Nephron progenitor cell (in vitro differentiated cells): ENCODE results near the gene IKZF3.
A peak's percentile ranks its signal among the peaks of the same experiment; 100 is the strongest.
"Not testable (repeated sequence)": the region's sequence is repeated elsewhere in the genome, so short reads cannot be mapped to it uniquely, and the experiment has no call there.

Source experiments
- DNase-seq: peaks from one replicate; pipeline ENCODE4 v3.0.0; 2021
- H3K27ac Mint-ChIP-seq: 2 replicates; pipeline ENCODE4 v1.8.0; 2021; ENCODE audit warnings: mild to moderate bottlenecking, moderate library complexity, mixed read lengths
- H3K27me3 Mint-ChIP-seq: 2 replicates; pipeline ENCODE4 v1.8.0; 2021; ENCODE audit warnings: mild to moderate bottlenecking, low read depth, mixed read lengths; ENCODE audit not compliant: poor library complexity
- H3K36me3 Mint-ChIP-seq: 2 replicates; pipeline ENCODE4 v1.8.0; 2021; ENCODE audit warnings: low read depth, mixed read lengths
- H3K4me1 Mint-ChIP-seq: 2 replicates; pipeline ENCODE4 v1.8.0; 2021; ENCODE audit warnings: mixed read lengths
- H3K4me3 Mint-ChIP-seq: 2 replicates; pipeline ENCODE4 v1.8.0; 2021; ENCODE audit warnings: mild to moderate bottlenecking, moderate library complexity, mixed read lengths
- H3K9me3 Mint-ChIP-seq: 2 replicates; pipeline ENCODE4 v1.8.0; 2021; ENCODE audit warnings: mild to moderate bottlenecking, moderate library complexity, mixed read lengths
- TF ChIP-seq, protein P1 (sequence below): fragments of 200-600 bp; sonication (generic); IDR thresholded peaks from 2 replicates; pipeline ENCODE4 v1.5.0; 2021; ENCODE audit warnings: antibody characterized with exemption

IKZF3 gene

DNA sequence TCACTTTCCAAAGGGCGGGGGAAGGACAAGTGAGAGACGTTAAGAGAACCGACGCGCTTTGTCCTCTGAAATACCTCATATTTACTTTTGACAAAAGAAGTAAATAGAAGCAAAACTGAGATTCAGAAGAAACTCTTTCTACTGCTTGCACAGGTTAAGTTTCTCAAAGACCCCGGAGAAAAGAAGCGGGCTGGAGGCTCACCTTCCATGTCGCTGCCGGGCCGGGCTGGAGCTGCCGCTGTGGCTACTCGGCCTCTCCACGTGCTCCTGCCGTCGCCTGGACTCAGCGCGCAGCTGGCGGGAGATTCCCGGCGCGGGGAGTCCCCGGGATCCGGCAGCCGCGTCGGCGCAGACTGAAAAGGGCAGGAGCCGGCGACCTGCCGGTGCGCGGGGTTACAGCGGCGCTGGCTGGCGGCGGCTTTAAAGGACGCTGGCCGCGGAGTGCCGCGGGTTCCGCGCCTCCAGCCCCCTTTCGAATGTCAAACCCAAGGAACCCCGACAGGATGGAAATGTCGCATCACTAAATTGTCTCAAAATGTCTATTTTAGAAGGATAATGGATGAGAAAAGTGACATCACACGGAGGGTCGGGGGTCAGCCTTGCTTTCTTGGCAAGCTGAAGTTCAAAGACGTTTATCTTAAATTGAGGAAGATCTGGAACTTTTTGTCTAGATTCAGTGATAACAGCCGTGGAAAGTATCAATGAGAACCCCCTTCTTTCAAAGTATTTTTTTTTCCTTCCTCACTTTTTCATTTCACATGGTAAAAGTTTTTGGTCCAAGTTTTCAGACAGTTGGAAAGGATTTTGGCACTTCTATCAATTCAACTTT is at the start of gene IKZF3:
Gene IKZF3 (minus strand): TSS at position 395 of the 829 bp plus-strand sequence. CDS start 186 bp downstream, at position 209.
- peak; percentile 77 for DNase-seq
- TF ChIP-seq, protein P1, sequence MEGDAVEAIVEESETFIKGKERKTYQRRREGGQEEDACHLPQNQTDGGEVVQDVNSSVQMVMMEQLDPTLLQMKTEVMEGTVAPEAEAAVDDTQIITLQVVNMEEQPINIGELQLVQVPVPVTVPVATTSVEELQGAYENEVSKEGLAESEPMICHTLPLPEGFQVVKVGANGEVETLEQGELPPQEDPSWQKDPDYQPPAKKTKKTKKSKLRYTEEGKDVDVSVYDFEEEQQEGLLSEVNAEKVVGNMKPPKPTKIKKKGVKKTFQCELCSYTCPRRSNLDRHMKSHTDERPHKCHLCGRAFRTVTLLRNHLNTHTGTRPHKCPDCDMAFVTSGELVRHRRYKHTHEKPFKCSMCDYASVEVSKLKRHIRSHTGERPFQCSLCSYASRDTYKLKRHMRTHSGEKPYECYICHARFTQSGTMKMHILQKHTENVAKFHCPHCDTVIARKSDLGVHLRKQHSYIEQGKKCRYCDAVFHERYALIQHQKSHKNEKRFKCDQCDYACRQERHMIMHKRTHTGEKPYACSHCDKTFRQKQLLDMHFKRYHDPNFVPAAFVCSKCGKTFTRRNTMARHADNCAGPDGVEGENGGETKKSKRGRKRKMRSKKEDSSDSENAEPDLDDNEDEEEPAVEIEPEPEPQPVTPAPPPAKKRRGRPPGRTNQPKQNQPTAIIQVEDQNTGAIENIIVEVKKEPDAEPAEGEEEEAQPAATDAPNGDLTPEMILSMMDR, result no peak
- H3K27ac Mint-ChIP-seq, result no peak within 1 kb of the TSS
- H3K4me1 Mint-ChIP-seq, result peaks cover 5% of the 10 kb centered on the region
- peaks cover 5% of the 10 kb centered on the region for H3K36me3 Mint-ChIP-seq
- peaks cover 87% of the 10 kb centered on the region for H3K27me3 Mint-ChIP-seq
- peaks cover 28% of the 10 kb centered on the region for H3K9me3 Mint-ChIP-seq
- H3K4me3 Mint-ChIP-seq, result peak within 1 kb of the TSS; percentile 64

DNA sequence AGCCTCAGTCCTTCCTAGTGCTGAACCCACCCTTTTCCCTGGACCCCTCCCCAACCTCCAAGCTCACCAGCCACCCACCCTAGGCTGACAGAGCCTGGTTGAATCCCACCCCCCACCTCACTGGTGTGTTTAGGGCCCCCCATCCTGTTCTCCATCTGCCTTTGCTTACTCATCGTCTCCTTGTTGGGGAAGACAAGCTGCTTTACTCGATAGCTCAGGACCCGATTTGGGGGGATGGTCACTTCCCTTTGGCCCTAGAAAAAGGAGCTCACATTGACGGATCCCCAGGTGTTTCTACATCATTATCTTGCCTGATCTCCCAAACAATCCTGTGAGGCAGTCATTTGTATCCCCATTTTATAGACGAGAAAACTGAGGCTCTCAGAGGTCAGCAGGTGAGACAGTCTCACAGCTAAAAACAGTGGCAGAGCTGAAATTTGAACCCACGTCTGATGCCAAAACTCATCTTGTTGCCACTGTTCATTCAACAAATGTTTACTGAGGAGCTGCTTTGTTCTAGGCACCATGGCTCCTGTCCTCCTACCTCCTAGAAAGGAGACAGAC is 44.8 kb upstream of the IKZF3 start:
- TF ChIP-seq, protein P1, result no peak
- H3K36me3 Mint-ChIP-seq, result peaks cover 22% of the 10 kb centered on the region
- no peak for DNase-seq
- H3K9me3 Mint-ChIP-seq, result no peaks in the 10 kb centered on the region
- H3K4me3 Mint-ChIP-seq, result no peak overlapping the region
- H3K27ac Mint-ChIP-seq, result no peak overlapping the region
- no peaks in the 10 kb centered on the region for H3K4me1 Mint-ChIP-seq
- H3K27me3 Mint-ChIP-seq, result peaks cover 7% of the 10 kb centered on the region

- Mint-ChIP-seq H3K27me3 (peaks cover 6% of the 10 kb centered on the region), H3K4me3 (no peak overlapping the region), H3K9me3 (no peaks in the 10 kb centered on the region), H3K4me1 (no peaks in the 10 kb centered on the region), H3K27ac (no peak overlapping the region), H3K36me3 (peaks cover 25% of the 10 kb centered on the region)
- TF ChIP-seq, protein P1, result no peak
- no peak for DNase-seq
Observed at GRCh38 chr17:39904990-39905288, 40.8 kb upstream of the IKZF3 start.

- peaks cover 4% of the 10 kb centered on the region for H3K9me3 Mint-ChIP-seq
- peaks cover 12% of the 10 kb centered on the region for H3K36me3 Mint-ChIP-seq
- H3K27ac Mint-ChIP-seq, result no peak overlapping the region
- peaks cover 7% of the 10 kb centered on the region for H3K27me3 Mint-ChIP-seq
- TF ChIP-seq, protein P1, result no peak
- DNase-seq, result no peak
- H3K4me3 Mint-ChIP-seq, result no peak overlapping the region
- H3K4me1 Mint-ChIP-seq, result no peaks in the 10 kb centered on the region
Observed at GRCh38 chr17:39903158-39903884, 39.2 kb upstream of the IKZF3 start.

- H3K4me3 Mint-ChIP-seq, H3K27ac Mint-ChIP-seq, H3K27me3 Mint-ChIP-seq, DNase-seq, H3K9me3 Mint-ChIP-seq, H3K4me1 Mint-ChIP-seq: not testable (repeated sequence)
- peaks cover 12% of the 10 kb centered on the region for H3K36me3 Mint-ChIP-seq
Observed at GRCh38 chr17:39902027-39902426, 37.9 kb upstream of the IKZF3 start.

GRCh38 chr17:39899215-39899614 is 35.1 kb upstream of the IKZF3 start:
- TF ChIP-seq, protein P1, result no peak
- H3K36me3 Mint-ChIP-seq, result peaks cover 12% of the 10 kb centered on the region
- no peak overlapping the region for H3K4me3 Mint-ChIP-seq
- no peaks in the 10 kb centered on the region for H3K4me1 Mint-ChIP-seq
- peaks cover 4% of the 10 kb centered on the region for H3K9me3 Mint-ChIP-seq
- no peak for DNase-seq
- no peak overlapping the region for H3K27ac Mint-ChIP-seq
- H3K27me3 Mint-ChIP-seq, result peaks cover 26% of the 10 kb centered on the region
